Activated CD4-positive, alpha-beta memory T cell treated with anti-CD3 and anti-CD28 coated beads, Interleukin-2, amount 10 ng/mL, durations not matched to agents 7 days and 5 days (primary cell): Measurements from ENCODE around the gene KRT76. TPM values are rescaled to one million over a fixed set of nuclear protein-coding genes. Genes with fewer than 3 reads are reported as not detected.

ENCODE experiments used
- CTCF ChIA-PET: fragments of 350-600 bp; sonication (Branson Sonifier 250); formaldehyde crosslinking; loops from one replicate; lab custom pipeline; 2021; ENCODE audit warnings: antibody characterized with exemption, inconsistent platforms; lab: Charles Lee
- POLR2A ChIA-PET: fragments of 350-600 bp; sonication (Branson Sonifier 250); formaldehyde crosslinking; loops from one replicate; lab custom pipeline; 2021; ENCODE audit warnings: antibody characterized with exemption; lab: Charles Lee
- DNase-seq: peaks from one replicate; pipeline ENCODE4 v3.0.0-alpha.2; 2020
- H3K27ac Mint-ChIP-seq: one replicate; pipeline ENCODE4 v1.8.0; 2021; ENCODE audit warnings: mild to moderate bottlenecking, mixed read lengths
- H3K27me3 Mint-ChIP-seq: one replicate; pipeline ENCODE4 v1.8.0; 2021; ENCODE audit warnings: mixed read lengths
- H3K36me3 Mint-ChIP-seq: one replicate; pipeline ENCODE4 v1.8.0; 2021; ENCODE audit warnings: low read depth, mixed read lengths
- H3K4me1 Mint-ChIP-seq: one replicate; pipeline ENCODE4 v1.8.0; 2021; ENCODE audit warnings: mixed read lengths
- H3K4me3 Mint-ChIP-seq: one replicate; pipeline ENCODE4 v1.8.0; 2021; ENCODE audit warnings: mild to moderate bottlenecking, mixed read lengths
- H3K9me3 Mint-ChIP-seq: one replicate; pipeline ENCODE4 v1.8.0; 2021; ENCODE audit warnings: mixed read lengths
- total RNA-seq, 2 experiments: library from RNA; stranded (reverse); gene quantifications; one replicate each; pipeline ENCODE4 v1.2.3, GENCODE V29; 2021

Gene KRT76
- total RNA-seq = not detected

GRCh38 chr12:52776913-52777395, at the start of gene KRT76:
Gene KRT76, minus strand, starts transcription at chr12:52777345. Its CDS starts 54 bp downstream, at chr12:52777291.
- ChIA-PET POLR2A (no interaction called here), CTCF (no interaction called here)
- Mint-ChIP-seq H3K4me3 (no peak within 1 kb of the TSS), H3K27ac (no peak within 1 kb of the TSS), H3K4me1 (no peaks in the 10 kb centered on the region), H3K9me3 (no peaks in the 10 kb centered on the region), H3K36me3 (no peaks in the 10 kb centered on the region), H3K27me3 (peaks cover 10% of the 10 kb centered on the region)
- no peak for DNase-seq

DNA sequence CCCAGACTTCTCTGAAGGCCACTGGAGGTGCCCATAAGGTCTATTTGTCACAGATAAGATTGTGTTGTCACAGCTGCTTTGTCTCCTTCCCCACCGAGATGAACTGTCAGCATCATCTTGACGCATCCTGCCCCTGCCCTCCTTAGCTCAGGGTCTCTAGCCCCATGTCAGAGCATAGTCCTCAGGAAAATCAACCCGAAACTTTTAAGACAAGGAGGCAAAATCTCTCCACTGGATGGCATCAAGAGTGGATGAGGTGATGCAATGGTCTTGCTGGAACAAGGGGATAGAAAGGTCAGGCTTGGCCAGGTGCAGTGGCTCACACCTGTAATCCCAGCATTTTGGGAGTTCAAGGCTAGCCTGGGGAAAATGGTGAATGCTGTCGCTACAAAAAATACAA, 48.8 kb upstream of the KRT76 start:
- CTCF ChIA-PET = no interaction called here
- POLR2A ChIA-PET = no interaction called here
- Mint-ChIP-seq H3K27ac (no peak overlapping the region), H3K9me3 (no peaks in the 10 kb centered on the region), H3K4me3 (no peak overlapping the region), H3K27me3 (peaks cover 5% of the 10 kb centered on the region), H3K36me3 (no peaks in the 10 kb centered on the region), H3K4me1 (no peaks in the 10 kb centered on the region)
- DNase-seq = no peak

DNA sequence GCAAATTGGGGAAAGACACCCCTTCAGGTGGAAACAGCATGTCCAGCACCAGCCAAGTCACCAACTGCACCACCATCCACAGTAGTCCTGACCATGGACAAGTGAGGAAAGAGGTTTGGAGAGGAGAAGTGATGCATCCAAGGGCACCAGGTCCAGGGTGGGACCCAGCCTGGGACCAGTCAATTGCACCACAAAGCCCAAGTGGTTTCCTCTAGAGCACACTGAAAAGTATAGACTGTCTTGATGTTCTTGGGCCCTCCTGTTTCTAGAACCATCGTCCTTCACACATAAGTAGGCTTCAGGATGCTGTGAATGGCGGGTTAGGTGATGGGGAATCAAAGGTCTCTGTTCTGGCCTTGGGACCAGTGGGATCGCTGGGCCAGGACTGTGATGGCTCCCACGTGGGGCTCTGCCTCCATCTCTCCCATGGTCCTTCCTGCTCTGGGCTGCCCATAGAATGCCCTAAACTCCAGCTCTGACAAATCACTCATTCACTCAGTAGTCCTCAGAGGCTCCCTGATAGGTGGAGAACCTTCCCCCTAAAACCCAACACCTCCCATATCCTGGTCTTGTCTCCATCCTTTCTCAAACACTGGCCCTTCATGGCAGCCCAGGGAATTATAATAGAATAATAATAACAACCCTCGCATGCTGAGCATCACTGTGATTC, 47.7 kb upstream of the KRT76 start:
- Mint-ChIP-seq H3K27me3 (peaks cover 7% of the 10 kb centered on the region), H3K27ac (no peak overlapping the region)
- CTCF ChIA-PET = no interaction called here

DNA sequence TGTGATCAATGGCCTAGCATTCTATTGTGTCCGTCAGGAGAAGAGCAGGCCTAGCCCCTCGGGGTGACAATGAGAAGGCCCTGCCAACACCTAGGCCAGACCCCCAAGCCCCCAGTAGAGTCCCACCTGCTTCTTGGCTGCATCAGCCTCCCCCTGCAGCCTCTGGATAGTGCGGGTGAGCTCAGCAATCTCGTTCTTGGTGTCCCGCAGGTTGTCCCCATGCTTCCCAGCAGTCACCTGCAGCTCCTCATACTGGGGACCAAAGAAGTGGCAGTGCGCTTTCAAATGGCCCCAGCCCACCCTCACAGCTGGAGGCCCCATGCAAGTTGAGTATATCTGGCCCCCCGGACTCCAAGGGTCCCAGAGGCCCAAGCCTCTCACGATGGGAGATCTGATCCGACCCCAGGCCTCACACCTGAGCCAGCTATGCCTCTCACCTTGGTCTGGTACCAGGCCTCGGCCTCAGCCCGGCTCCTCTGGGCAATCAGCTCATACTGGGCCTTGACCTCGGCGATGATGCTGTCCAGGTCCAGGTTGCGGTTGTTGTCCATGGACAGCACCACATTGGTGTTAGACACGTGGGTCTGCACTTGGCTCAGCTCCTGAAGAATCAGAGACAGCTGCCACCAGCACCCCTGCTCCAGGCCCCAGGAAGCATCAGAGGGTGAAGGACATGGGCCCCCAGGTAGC, 46.8 kb upstream of the KRT76 start:
- POLR2A ChIA-PET = no interaction called here
- Mint-ChIP-seq H3K9me3 (no peaks in the 10 kb centered on the region), H3K27ac (no peak overlapping the region), H3K4me1 (no peaks in the 10 kb centered on the region), H3K4me3 (no peak overlapping the region), H3K27me3 (peaks cover 7% of the 10 kb centered on the region), H3K36me3 (no peaks in the 10 kb centered on the region)
- DNase-seq = no peak
- CTCF ChIA-PET = interaction anchor here (0.6 kb wide), 1 partner anchor 545 kb away, joined by 4 read pairs; no protein-coding TSS in a partner anchor

More for the DNA sequence above, 47.7 kb upstream of the KRT76 start:
- Mint-ChIP-seq H3K9me3 (no peaks in the 10 kb centered on the region), H3K4me3 (no peak overlapping the region), H3K36me3 (no peaks in the 10 kb centered on the region), H3K4me1 (no peaks in the 10 kb centered on the region)
- no peak for DNase-seq
- POLR2A ChIA-PET = no interaction called here

GRCh38 chr12:52822771-52823510, 45.8 kb upstream of the KRT76 start:
- H3K4me1 Mint-ChIP-seq = no peaks in the 10 kb centered on the region
- peaks cover 7% of the 10 kb centered on the region for H3K27me3 Mint-ChIP-seq
- CTCF ChIA-PET = interaction anchor here (0.6 kb wide), 1 partner anchor 544 kb away, joined by 4 read pairs; no protein-coding TSS in a partner anchor
- H3K27ac Mint-ChIP-seq = no peak overlapping the region
- H3K4me3 Mint-ChIP-seq = no peak overlapping the region
- H3K36me3 Mint-ChIP-seq = no peaks in the 10 kb centered on the region
- POLR2A ChIA-PET = no interaction called here
- no peak for DNase-seq
- no peaks in the 10 kb centered on the region for H3K9me3 Mint-ChIP-seq

GRCh38 chr12:52821826-52822660, 44.9 kb upstream of the KRT76 start:
- Mint-ChIP-seq H3K27ac (no peak overlapping the region), H3K4me1 (no peaks in the 10 kb centered on the region), H3K36me3 (no peaks in the 10 kb centered on the region), H3K27me3 (peaks cover 7% of the 10 kb centered on the region), H3K9me3 (no peaks in the 10 kb centered on the region), H3K4me3 (no peak overlapping the region)
- POLR2A ChIA-PET = no interaction called here
- no peak for DNase-seq
- CTCF ChIA-PET = no interaction called here

DNA sequence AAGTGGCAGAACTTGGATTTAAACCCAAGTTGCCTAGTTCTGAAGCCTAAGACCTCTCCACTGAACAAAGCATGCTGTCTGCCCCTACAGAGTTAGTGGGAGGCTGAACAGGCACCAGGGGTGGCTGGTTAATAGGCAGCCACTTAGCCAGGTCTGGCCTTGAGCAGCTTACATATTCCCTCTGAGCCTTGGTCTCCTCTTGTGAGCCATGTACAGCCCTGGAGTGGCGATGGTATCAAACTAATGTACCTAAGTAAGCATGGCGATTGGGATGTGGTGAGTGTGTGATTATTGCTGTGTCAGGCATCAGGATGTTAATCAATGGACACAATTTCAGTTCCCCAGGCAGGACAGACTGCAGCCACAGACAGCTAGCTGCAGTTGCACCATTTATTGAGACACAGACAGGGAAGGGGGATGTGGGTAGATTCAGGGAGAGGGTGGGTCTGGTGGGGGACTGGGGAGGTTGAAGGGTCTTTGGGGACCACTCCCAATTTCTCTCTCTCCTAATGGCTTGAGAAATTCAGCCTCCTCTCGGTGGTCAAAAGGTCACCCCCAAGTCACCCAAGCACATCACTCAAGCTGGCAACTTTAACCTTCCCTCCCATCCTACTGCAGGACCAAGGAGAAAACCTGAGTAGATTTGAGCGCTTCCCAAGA, 44.1 kb upstream of the KRT76 start:
- ChIA-PET POLR2A (interaction anchor here (0.5 kb wide), 1 partner anchor 153 kb away, joined by 3 read pairs; no protein-coding TSS in a partner anchor), CTCF (no interaction called here)
- H3K27me3 Mint-ChIP-seq = peaks cover 7% of the 10 kb centered on the region

DNA sequence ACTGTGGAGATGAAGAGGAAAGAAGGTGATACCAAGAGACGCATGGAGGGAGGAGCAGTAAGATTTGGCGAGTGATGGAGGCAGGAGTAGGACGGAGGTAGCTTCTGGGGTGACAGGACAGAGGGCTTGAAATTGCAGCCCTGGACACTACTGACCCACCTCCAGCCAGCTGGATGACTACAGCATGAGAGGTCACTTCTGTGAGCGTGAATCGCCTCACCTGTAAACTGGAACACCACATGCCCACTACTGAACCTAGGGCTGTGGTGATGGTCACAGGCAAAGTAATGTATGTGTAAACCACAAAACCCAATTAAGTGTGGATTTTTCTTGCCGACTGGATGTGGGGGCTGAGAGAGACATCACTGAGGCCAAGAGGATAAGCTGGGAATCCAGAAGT, 43.4 kb upstream of the KRT76 start:
- H3K27ac Mint-ChIP-seq = no peak overlapping the region
- H3K4me1 Mint-ChIP-seq = no peaks in the 10 kb centered on the region
- no peak overlapping the region for H3K4me3 Mint-ChIP-seq
- no peak for DNase-seq
- ChIA-PET CTCF (no interaction called here), POLR2A (no interaction called here)
- H3K36me3 Mint-ChIP-seq = no peaks in the 10 kb centered on the region
- no peaks in the 10 kb centered on the region for H3K9me3 Mint-ChIP-seq
- H3K27me3 Mint-ChIP-seq = peaks cover 7% of the 10 kb centered on the region

More for the DNA sequence above, 44.1 kb upstream of the KRT76 start:
- DNase-seq = no peak
- H3K9me3 Mint-ChIP-seq = no peaks in the 10 kb centered on the region
- H3K36me3 Mint-ChIP-seq = no peaks in the 10 kb centered on the region
- H3K4me3 Mint-ChIP-seq = no peak overlapping the region
- no peaks in the 10 kb centered on the region for H3K4me1 Mint-ChIP-seq
- no peak overlapping the region for H3K27ac Mint-ChIP-seq

- H3K9me3 Mint-ChIP-seq = no peaks in the 10 kb centered on the region
- H3K36me3 Mint-ChIP-seq = no peaks in the 10 kb centered on the region
- no peak overlapping the region for H3K4me3 Mint-ChIP-seq
- no peaks in the 10 kb centered on the region for H3K4me1 Mint-ChIP-seq
- no peak for DNase-seq
- POLR2A ChIA-PET = no interaction called here
- CTCF ChIA-PET = interaction anchor here (0.6 to 1.0 kb wide), 3 partner anchors 64 to 110 kb away, joined by 3 read pairs; no protein-coding TSS in a partner anchor
- peaks cover 7% of the 10 kb centered on the region for H3K27me3 Mint-ChIP-seq
- H3K27ac Mint-ChIP-seq = no peak overlapping the region
Measured at GRCh38 chr12:52819731-52820510, 42.8 kb upstream of the KRT76 start.

- H3K4me1 Mint-ChIP-seq = no peaks in the 10 kb centered on the region
- H3K4me3 Mint-ChIP-seq = no peak overlapping the region
- peaks cover 7% of the 10 kb centered on the region for H3K27me3 Mint-ChIP-seq
- no peak overlapping the region for H3K27ac Mint-ChIP-seq
- H3K9me3 Mint-ChIP-seq = no peaks in the 10 kb centered on the region
- DNase-seq = no peak
- ChIA-PET CTCF (interaction anchor here (1.0 kb wide), 1 partner anchor 98 kb away, joined by 3 read pairs; no protein-coding TSS in a partner anchor), POLR2A (no interaction called here)
- no peaks in the 10 kb centered on the region for H3K36me3 Mint-ChIP-seq
Measured at GRCh38 chr12:52818887-52819420, 41.8 kb upstream of the KRT76 start.

GRCh38 chr12:52818388-52818787, 41.2 kb upstream of the KRT76 start:
- Mint-ChIP-seq H3K4me1 (no peaks in the 10 kb centered on the region), H3K36me3 (no peaks in the 10 kb centered on the region), H3K27ac (no peak overlapping the region), H3K27me3 (peaks cover 7% of the 10 kb centered on the region), H3K4me3 (no peak overlapping the region), H3K9me3 (no peaks in the 10 kb centered on the region)
- no peak for DNase-seq
- ChIA-PET CTCF (interaction anchor here (0.9 to 1.3 kb wide), 2 partner anchors 52 to 62 kb away, joined by 3 read pairs; no protein-coding TSS in a partner anchor), POLR2A (no interaction called here)
